ENCODE results near the gene WBP2NL.

Gene WBP2NL

DNA sequence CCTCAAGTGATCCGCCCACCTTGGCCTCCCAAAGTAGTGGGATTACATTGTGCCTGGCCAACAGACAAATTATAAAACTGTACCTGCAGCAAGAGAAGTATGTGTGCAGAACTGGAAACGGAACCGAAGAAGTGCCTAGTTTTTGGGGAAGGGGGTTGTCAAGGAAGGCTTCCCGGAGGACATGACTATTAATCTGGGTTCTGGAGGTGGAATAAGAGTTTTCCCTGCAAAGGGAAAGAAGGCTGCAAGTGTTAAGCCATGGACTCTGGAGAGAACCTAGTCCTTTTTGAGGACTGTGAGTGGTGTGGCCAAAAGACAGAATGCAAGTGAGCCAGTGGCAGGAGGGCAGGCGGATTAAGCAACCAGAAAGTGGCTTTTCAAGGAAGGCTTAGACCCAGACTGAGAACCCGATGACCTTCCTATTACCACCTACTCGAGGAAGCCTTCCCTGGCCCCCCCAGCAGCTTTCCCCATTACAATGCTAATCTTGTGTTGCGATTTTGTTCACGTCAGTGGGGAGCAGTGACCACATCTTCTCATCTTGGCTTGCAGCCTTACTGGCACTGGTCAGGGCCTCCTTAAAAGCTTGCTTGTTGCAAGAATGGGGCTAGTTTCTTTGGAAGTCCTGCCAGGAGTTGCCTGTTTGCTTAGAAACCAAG lies 35.0 kb upstream of the WBP2NL start:
- H3K4me3 ChIP-seq (ENCODE audit: low read depth, low read length) = no peak overlapping the region
- TF ChIP-seq, protein P1, sequence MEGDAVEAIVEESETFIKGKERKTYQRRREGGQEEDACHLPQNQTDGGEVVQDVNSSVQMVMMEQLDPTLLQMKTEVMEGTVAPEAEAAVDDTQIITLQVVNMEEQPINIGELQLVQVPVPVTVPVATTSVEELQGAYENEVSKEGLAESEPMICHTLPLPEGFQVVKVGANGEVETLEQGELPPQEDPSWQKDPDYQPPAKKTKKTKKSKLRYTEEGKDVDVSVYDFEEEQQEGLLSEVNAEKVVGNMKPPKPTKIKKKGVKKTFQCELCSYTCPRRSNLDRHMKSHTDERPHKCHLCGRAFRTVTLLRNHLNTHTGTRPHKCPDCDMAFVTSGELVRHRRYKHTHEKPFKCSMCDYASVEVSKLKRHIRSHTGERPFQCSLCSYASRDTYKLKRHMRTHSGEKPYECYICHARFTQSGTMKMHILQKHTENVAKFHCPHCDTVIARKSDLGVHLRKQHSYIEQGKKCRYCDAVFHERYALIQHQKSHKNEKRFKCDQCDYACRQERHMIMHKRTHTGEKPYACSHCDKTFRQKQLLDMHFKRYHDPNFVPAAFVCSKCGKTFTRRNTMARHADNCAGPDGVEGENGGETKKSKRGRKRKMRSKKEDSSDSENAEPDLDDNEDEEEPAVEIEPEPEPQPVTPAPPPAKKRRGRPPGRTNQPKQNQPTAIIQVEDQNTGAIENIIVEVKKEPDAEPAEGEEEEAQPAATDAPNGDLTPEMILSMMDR (IDR thresholded peaks at IDR 0.05; ENCODE audit: low read depth, low read length, missing control alignments) = no peak
- peak; percentile 72 for DNase-seq (ENCODE audit: low read depth)
- in situ Hi-C loops (cut with HindIII; ENCODE audit: low sequenced_read_pairs) = no loop called here

DNA sequence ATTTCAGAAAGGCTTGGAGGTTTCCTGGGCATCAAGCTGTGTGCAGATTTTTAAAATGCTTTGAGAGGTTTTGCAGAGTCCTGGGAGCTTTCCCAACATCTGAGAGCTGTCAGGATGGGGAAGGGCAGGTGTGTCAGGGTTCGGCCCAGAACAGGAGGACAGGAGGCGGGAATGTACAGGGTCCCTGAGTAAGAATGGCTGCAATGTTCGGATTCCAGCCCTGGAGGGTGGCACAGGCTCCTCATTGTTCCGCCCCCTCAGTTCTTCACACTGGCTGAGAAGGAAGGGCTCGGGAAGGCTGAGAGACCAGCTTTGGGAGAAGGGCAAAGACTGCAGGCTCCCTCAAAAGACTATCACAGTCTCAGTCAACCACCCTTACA lies 34.5 kb upstream of the WBP2NL start:
- in situ Hi-C loops (cut with HindIII; ENCODE audit: low sequenced_read_pairs) = no loop called here
- DNase-seq (ENCODE audit: low read depth) = no peak
- TF ChIP-seq, protein P1 (IDR thresholded peaks at IDR 0.05; ENCODE audit: low read depth, low read length, missing control alignments) = no peak

DNA sequence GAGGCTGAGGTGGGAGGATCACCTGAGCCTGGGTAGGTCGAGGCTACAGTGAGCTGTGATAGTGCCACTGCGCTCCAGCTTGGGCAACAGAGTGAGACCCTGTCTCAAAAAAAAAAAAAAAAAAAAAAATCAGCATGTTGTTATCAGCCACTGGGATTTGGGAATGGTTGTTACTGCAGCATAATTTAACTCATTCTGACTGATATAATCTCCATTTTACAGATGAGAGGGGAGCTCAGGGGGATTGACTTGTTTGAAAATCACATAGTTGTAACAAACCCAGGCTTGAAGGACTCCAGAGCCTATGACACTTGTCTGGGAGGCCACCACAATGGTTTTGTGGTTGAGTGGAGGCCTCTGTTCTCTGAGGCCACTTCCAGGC lies 32.4 kb upstream of the WBP2NL start:
- DNase-seq (ENCODE audit: low read depth) = no peak
- H3K4me3 ChIP-seq (ENCODE audit: low read depth, low read length) = no peak overlapping the region
- TF ChIP-seq, protein P1 (IDR thresholded peaks at IDR 0.05; ENCODE audit: low read depth, low read length, missing control alignments) = no peak
- in situ Hi-C loops (cut with HindIII; ENCODE audit: low sequenced_read_pairs) = no loop called here

More for the DNA sequence above, 34.5 kb upstream of the WBP2NL start:
- no peak overlapping the region for H3K4me3 ChIP-seq (ENCODE audit: low read depth, low read length)

DNA sequence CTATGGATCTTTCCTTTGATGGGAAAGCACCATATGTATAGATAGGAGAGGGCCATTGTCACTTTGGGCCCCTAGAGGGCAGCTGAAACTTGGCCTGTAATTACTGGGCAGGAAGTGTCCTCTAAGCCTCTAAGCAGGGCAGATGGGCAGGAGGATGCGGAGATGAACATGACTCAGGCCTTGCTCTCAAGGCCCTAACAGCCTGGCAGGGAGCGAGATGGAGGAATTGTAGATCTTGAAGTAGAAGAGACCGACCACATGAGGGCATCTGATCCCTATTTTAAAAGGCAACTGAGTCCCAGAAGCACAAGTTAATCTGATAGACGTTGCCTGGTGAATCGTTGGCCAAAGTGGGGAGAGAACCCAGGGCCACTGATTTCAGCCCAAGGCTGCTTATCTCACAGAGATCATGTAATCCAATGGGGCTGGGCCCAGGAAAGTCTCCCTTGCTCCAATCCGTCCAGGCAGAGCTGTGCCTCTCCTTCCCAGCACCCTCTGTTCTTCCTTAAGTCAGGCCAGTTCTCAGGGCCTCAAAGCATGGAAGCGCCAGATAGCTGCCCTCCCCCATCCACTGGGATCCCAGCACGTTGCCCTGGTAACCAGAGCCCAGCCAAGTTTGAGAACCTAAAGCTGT lies 31.9 kb upstream of the WBP2NL start:
- TF ChIP-seq, protein P1 (IDR thresholded peaks at IDR 0.05; ENCODE audit: low read depth, low read length, missing control alignments) = peak; percentile 39
- H3K4me3 ChIP-seq (ENCODE audit: low read depth, low read length) = no peak overlapping the region
- peak; percentile 62 for DNase-seq (ENCODE audit: low read depth)
- in situ Hi-C loops (cut with HindIII; ENCODE audit: low sequenced_read_pairs) = no loop called here

DNA sequence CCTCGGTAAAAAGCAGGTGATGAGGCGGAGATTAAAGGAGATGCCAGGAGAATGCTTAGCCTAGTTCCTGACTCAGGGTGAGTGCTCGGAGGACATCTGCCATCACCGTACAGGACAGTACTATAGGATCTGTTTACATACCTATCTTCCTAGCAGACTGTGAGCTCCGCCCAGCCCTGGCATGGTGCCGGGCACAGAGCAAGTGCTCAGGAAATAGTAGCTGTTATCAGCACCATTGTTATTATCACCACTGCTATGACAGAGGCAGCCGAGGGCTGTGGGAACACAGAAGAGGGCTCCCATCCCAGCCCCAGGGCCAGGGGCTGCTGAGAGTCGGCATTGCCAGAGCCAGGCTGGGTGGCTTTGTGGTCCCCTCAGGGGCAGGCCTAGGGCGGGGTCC lies 30.0 kb upstream of the WBP2NL start:
- in situ Hi-C loops (cut with HindIII; ENCODE audit: low sequenced_read_pairs) = no loop called here
- no peak for DNase-seq (ENCODE audit: low read depth)
- H3K4me3 ChIP-seq (ENCODE audit: low read depth, low read length) = no peak overlapping the region
- TF ChIP-seq, protein P1 (IDR thresholded peaks at IDR 0.05; ENCODE audit: low read depth, low read length, missing control alignments) = no peak

DNA sequence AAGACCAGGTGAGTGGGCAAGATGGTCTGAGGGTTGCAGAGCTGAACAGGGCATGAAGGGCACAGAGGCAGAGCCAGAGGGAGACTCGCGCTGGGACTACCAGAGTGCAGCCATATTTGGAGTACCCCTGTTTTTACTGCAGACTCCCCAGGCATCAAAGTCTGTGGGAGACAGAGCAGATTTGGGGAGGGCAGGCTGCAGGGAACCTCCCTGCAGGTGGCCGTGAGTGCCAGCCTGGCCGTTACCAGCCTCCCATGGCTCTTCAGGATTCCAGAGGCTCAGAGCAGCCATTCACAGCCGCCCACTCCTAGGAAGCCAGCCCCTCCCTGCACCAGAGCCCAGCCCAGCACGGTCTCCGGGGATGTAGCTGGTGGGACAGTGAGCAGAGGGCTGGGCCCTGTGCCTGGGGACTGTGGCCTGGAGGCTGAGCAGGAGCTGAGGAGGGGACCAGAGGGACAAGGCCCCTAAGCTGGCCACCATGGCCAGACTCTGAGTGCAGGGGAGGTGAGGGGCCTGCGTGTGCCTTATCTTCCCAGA lies 29.4 kb upstream of the WBP2NL start, which contains the start of gene SEPTIN3:
TSS of gene SEPTIN3 (plus strand) at position 334 of the 537 bp plus-strand sequence. CDS start 2,050 bp downstream, outside the sequence.
- TF ChIP-seq, protein P1 (IDR thresholded peaks at IDR 0.05; ENCODE audit: low read depth, low read length, missing control alignments) = no peak
- DNase-seq (ENCODE audit: low read depth) = no peak
- in situ Hi-C loops (cut with HindIII; ENCODE audit: low sequenced_read_pairs) = no loop called here
- H3K4me3 ChIP-seq (ENCODE audit: low read depth, low read length) = no peak within 1 kb of the TSS

All from astrocyte of the cerebellum (primary cell).